ENCODE measurements around the gene PPP1R15A. TPM values are rescaled to one million over a fixed set of nuclear protein-coding genes. Genes with fewer than 3 reads are reported as not detected.
"Not testable (repeated sequence)": the region's sequence is repeated elsewhere in the genome, so short reads cannot be mapped to it uniquely, and the experiment has no call there.

The PPP1R15A gene
- total RNA-seq, 1 donor from 2014 or later, result 233 TPM

- no peak for DNase-seq (ENCODE audit: low read depth)
- no peak for TF ChIP-seq CTCF (IDR thresholded peaks at IDR 0.05; ENCODE audit: insufficient read depth, low read length, poor library complexity, severe bottlenecking)
- Histone ChIP-seq H3K27me3 (ENCODE audit: control insufficient read depth, insufficient read depth, low read length) (peaks cover 10% of the 10 kb centered on the region), H3K4me3 (ENCODE audit: low read depth, low read length) (no peak overlapping the region), H3K36me3 (ENCODE audit: control insufficient read depth, insufficient read depth, low read length) (no peaks in the 10 kb centered on the region)
Observed at GRCh38 chr19:48890551-48890950, 18.3 kb downstream of the PPP1R15A start.

GRCh38 chr19:48895226-48895625 lies 23.0 kb downstream of the PPP1R15A start:
- no peak for DNase-seq (ENCODE audit: low read depth)
- H3K4me3 ChIP-seq (ENCODE audit: low read depth, low read length), result no peak overlapping the region
- no peaks in the 10 kb centered on the region for H3K36me3 ChIP-seq (ENCODE audit: control insufficient read depth, insufficient read depth, low read length)
- H3K27me3 ChIP-seq (ENCODE audit: control insufficient read depth, insufficient read depth, low read length), result peaks cover 17% of the 10 kb centered on the region
- no peak for TF ChIP-seq CTCF (IDR thresholded peaks at IDR 0.05; ENCODE audit: insufficient read depth, low read length, poor library complexity, severe bottlenecking)

GRCh38 chr19:48896191-48896720 lies 24.0 kb downstream of the PPP1R15A start:
- H3K4me3 ChIP-seq (ENCODE audit: low read depth, low read length), result peak overlapping the region; percentile 12
- H3K36me3 ChIP-seq (ENCODE audit: control insufficient read depth, insufficient read depth, low read length), result no peaks in the 10 kb centered on the region
- peaks cover 17% of the 10 kb centered on the region for H3K27me3 ChIP-seq (ENCODE audit: control insufficient read depth, insufficient read depth, low read length)
- no peak for DNase-seq (ENCODE audit: low read depth)
- no peak for TF ChIP-seq CTCF (IDR thresholded peaks at IDR 0.05; ENCODE audit: insufficient read depth, low read length, poor library complexity, severe bottlenecking)

- DNase-seq (ENCODE audit: low read depth), result no peak
- no peak for TF ChIP-seq CTCF (IDR thresholded peaks at IDR 0.05; ENCODE audit: insufficient read depth, low read length, poor library complexity, severe bottlenecking)
- H3K4me3 ChIP-seq (ENCODE audit: low read depth, low read length), result no peak overlapping the region
- no peaks in the 10 kb centered on the region for H3K36me3 ChIP-seq (ENCODE audit: control insufficient read depth, insufficient read depth, low read length)
- peaks cover 17% of the 10 kb centered on the region for H3K27me3 ChIP-seq (ENCODE audit: control insufficient read depth, insufficient read depth, low read length)
Observed at GRCh38 chr19:48897181-48897580, 25.0 kb downstream of the PPP1R15A start.

- Histone ChIP-seq H3K27me3 (ENCODE audit: control insufficient read depth, insufficient read depth, low read length) (peaks cover 17% of the 10 kb centered on the region), H3K4me3 (ENCODE audit: low read depth, low read length) (peak overlapping the region; percentile 89)
- H3K36me3 ChIP-seq (ENCODE audit: control insufficient read depth, insufficient read depth, low read length); DNase-seq (ENCODE audit: low read depth): not testable (repeated sequence)
Observed at GRCh38 chr19:48899386-48899749, 27.1 kb downstream of the PPP1R15A start.

GRCh38 chr19:48899781-48900476 lies 27.7 kb downstream of the PPP1R15A start, which contains the start of gene NUCB1:
NUCB1 (plus strand) TSS chr19:48900312; CDS start chr19:48900797, 485 bp downstream.
- H3K36me3 ChIP-seq (ENCODE audit: control insufficient read depth, insufficient read depth, low read length), result no peaks in the 10 kb centered on the region
- peak; percentile 92 for DNase-seq (ENCODE audit: low read depth)
- H3K27me3 ChIP-seq (ENCODE audit: control insufficient read depth, insufficient read depth, low read length), result peaks cover 13% of the 10 kb centered on the region
- H3K4me3 ChIP-seq (ENCODE audit: low read depth, low read length), result peak within 1 kb of the TSS; percentile 89
- TF ChIP-seq CTCF (IDR thresholded peaks at IDR 0.05; ENCODE audit: insufficient read depth, low read length, poor library complexity, severe bottlenecking), result peak; percentile 30
